ENCODE measurements around the gene TCERG1. TPM values are rescaled to one million over a fixed set of nuclear protein-coding genes. Genes with fewer than 3 reads are reported as not detected.

TCERG1 gene
- total RNA-seq, 1 donor from 2014 or later: 30.6 TPM

- DNase-seq (ENCODE audit: low read depth, low spot score): no peak
Measured at GRCh38 chr5:146457431-146457830, 10.3 kb downstream of the TCERG1 start.

- no peak for DNase-seq (ENCODE audit: low read depth, low spot score)
Measured at GRCh38 chr5:146458894-146459293, 11.8 kb downstream of the TCERG1 start.

GRCh38 chr5:146461319-146461718 lies 14.2 kb downstream of the TCERG1 start:
- peak; percentile 20 for DNase-seq (ENCODE audit: low read depth, low spot score)

DNA sequence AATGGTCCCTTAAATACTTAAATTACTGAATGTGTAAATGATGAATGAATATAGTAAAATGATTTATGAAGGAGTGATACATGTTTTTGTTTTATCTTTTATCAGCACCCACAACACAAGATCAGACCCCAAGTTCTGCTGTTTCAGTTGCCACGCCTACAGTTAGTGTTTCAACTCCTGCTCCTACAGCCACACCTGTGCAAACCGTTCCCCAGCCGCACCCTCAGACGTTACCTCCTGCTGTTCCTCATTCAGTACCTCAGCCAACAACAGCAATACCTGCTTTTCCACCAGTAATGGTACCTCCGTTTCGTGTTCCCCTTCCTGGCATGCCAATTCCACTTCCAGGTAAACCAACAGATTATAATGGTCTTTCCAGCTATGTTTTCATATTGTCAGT lies 16.3 kb downstream of the TCERG1 start:
- DNase-seq (ENCODE audit: low read depth, low spot score): no peak

GRCh38 chr5:146466521-146467349 lies 19.6 kb downstream of the TCERG1 start:
- no peak for DNase-seq (ENCODE audit: low read depth, low spot score)

- no peak for DNase-seq (ENCODE audit: low read depth, low spot score)
Measured at GRCh38 chr5:146467760-146468159, 20.6 kb downstream of the TCERG1 start.

DNA sequence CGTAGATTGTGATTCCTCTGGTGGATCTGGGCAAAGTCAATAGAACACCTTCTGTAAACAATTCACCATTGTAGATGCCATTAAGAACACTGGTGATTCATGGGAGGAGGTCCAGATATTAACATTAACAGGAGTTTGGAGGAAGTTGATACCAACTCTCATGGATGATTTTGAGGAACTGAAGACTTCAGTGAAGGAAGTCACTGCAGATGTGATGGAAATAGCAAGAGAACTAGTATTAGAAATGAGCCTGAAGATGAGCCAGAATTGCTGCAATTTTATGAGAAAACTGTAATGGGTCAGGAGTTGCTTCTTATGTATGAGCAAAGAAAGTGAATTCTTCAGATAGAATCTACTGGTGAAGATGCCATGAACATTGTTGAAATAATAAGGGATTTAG lies 26.9 kb downstream of the TCERG1 start:
- DNase-seq (ENCODE audit: low read depth, low spot score): no peak

- no peak for DNase-seq (ENCODE audit: low read depth, low spot score)
Measured at GRCh38 chr5:146475190-146475780, 28.2 kb downstream of the TCERG1 start.

GRCh38 chr5:146475906-146476305 lies 28.8 kb downstream of the TCERG1 start:
- DNase-seq (ENCODE audit: low read depth, low spot score): no peak

DNA sequence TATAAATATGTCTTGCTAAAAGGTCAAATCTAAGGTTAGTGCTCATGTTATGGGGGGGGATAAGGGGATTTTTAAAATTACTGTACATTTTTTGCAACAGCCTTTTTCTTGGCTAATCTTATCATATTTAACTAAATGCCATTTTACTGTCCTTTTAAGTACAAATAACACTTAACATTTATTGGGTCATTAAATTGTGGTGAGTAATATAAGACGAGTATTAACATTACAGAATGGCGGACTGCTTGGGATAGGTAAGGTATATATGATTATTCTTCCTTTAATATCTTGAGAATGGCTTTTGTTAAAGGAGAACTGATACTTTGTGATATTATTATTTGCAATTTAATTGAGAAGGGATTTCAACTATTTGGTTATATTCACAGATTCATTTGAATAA lies 35.6 kb downstream of the TCERG1 start:
- no peak for DNase-seq (ENCODE audit: low read depth, low spot score)

DNA sequence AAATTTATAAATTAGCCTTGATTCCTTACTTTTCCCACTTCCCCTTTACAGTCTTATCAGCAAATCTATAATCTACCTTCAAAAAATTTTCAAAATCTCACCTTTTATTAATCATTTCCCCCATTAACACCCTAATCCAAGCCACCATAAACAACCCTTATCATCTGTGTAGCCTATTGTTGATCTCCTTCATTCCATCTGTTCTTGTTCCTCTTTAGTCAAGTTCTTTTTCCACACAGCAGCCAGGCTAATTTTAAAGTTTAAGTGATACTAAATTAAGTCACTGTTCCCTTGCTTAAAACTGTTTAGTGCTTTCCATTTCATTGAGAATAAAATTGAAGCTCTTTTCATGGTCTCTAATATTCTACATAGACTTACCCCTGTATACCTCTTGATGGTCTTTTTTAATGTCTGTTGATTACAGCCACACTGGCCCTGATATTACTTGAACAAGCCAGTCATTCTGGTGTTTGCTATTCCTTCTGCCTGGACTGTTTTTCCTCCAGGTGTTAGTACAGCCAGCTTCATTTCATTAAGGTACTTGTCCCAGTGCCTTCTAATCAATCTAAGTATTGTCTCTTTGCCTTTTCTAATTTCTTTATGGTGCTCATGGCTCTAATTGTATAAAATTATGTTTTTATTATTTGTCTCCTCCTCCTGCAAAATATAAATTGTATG lies 37.7 kb downstream of the TCERG1 start:
- no peak for DNase-seq (ENCODE audit: low read depth, low spot score)

- DNase-seq (ENCODE audit: low read depth, low spot score): no peak
Measured at GRCh38 chr5:146490089-146490843, 43.1 kb downstream of the TCERG1 start.

GRCh38 chr5:146494656-146495055 lies 47.5 kb downstream of the TCERG1 start:
- DNase-seq (ENCODE audit: low read depth, low spot score): no peak

DNA sequence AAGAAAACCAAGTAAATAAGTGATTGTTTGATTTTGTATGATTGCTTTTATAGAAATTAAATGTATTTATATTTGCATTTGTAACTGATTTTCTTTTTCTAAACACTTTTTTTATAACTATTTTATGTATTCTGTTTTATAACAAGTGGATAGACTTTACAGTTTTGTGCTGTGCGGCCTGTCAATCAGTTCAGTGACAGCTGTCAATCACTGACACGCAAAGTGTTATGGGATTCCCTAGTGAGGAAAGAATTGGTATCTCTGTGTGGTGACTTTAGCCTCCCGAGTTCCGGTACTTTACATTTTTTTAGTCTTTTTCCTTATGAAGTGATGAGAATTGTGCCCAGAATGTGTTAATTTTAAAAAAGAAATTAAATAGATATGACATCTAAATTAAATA lies 52.5 kb downstream of the TCERG1 start:
- DNase-seq (ENCODE audit: low read depth, low spot score): no peak

GRCh38 chr5:146507428-146507827 lies 60.3 kb downstream of the TCERG1 start:
- no peak for DNase-seq (ENCODE audit: low read depth, low spot score)

- DNase-seq (ENCODE audit: low read depth, low spot score): no peak
Measured at GRCh38 chr5:146510559-146511125, 63.5 kb downstream of the TCERG1 start.

DNA sequence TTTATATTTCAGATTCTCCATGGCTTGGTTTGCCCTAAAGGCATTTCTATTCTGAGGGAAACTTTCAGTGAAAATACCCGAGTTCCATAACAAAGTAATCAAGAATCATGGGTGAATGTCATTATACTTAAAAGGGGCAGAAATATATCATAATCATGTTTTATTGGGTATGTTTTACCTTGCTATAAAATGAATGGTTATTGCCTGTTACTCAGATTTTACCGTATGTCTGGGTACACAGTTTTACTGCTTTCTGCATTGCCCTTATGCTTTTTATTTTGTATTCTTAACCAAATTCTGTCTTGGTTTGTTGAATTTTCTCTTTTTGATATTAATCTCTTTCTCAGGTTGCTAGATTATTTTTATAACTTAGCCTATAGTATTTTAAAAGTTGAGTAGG lies 66.3 kb downstream of the TCERG1 start:
- DNase-seq (ENCODE audit: low read depth, low spot score): no peak

- no peak for DNase-seq (ENCODE audit: low read depth, low spot score)
Measured at GRCh38 chr5:146514575-146514974, 67.4 kb downstream of the TCERG1 start.

GRCh38 chr5:146515473-146516150 lies 68.5 kb downstream of the TCERG1 start:
- DNase-seq (ENCODE audit: low read depth, low spot score): no peak

DNA sequence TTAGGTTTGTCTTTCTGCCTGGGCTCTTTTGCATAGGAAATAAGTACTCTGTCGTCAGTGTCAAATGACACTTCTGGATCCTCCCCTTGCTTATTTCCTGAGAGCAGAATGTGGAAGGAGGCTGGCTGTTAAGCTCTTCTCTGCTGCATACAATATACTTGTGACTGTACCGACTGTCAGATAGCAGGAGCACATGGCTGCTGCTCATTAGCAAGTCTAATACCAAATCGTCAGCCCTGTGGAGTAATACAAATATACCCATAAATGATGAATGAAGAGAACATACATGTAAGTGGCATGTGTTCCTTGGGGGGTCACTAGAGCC lies 69.0 kb downstream of the TCERG1 start, which contains the start of gene GPR151:
Gene GPR151 (minus strand): TSS at position 40 of the 325 bp plus-strand sequence. CDS start 77 bp downstream, outside the sequence.
- DNase-seq (ENCODE audit: low read depth, low spot score): no peak

- no peak for DNase-seq (ENCODE audit: low read depth, low spot score)
Measured at GRCh38 chr5:146519554-146519953, 72.4 kb downstream of the TCERG1 start.

All from pulmonary artery endothelial cell (primary cell).